Ureter (tissue), 1 donor: ENCODE data around the gene HUNK. TPM values are rescaled to one million over a fixed set of nuclear protein-coding genes. Genes with fewer than 3 reads are reported as not detected.

ENCODE experiments used
- total RNA-seq: library from RNA; stranded (reverse); gene quantifications from one replicate; pipeline ENCODE4 v1.2.4, GENCODE V29; 2023
- donor health status: DM: yes; HTN: yes; CAD: no.

Gene HUNK
- total RNA-seq, 1 donor from 2014 or later: 4.5 TPM

Other genes with a start within 250 kb of the HUNK start
- 192 TPM for gene SOD1, start 213.3 kb upstream of the HUNK start, total RNA-seq
- 44.2 TPM for gene SCAF4, start 140.9 kb upstream of the HUNK start, total RNA-seq